ENCODE data around the gene FBXO47. TPM values are rescaled to one million over a fixed set of nuclear protein-coding genes. Genes with fewer than 3 reads are reported as not detected.
A peak's percentile ranks its signal among the peaks of the same experiment; 100 is the strongest.
"Not testable (repeated sequence)": the region's sequence is repeated elsewhere in the genome, so short reads cannot be mapped to it uniquely, and the experiment has no call there.

FBXO47 gene
- total RNA-seq, 2 experiments from 2014 or later, result 0.14 to 0.15 TPM

DNA sequence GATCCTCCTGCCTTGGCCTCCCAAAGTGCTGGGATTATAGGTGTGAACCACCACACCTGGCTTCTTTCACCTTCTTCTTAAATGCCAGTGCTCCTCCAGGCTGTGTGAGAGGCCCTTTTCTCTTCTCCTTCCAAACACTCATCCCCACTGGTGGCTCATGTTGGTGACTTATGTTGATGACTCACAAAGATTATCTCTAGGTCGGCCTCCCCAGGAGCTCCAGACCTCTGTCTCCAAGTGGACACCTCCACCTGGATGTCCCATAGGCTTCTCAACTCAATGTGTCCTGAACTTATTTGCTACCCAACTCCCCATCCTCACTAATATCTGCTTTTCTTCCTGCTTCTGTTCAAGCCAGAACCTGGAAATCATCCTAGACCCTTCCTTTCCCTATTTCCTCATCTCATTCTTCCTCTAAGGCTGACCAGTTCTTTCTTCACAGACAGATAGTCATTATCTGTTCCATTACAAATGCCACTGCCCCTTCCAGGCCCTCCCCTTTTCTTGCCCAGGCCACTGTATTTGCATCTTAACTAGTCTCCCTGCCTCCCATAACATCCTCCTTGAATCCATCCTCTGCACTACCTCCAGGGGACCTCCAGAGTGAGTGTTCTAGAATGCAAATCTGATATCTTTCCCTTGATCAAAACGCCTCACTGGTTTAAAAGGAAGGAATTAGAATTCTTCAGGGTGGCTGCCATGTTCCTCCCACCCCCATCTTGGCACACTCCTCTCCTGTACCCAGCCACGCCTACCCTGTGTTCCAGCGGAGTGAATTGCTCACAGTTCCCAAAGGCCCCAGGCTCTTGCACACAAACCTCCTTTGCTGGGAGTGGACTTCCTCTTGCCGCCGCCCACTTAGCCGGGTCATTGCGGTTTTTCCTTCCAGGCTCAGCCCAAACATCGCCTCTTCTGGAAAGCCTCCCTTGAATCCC, 34.8 kb upstream of the FBXO47 start:
- intact Hi-C loops (cut with micrococcal nuclease), result no loop called here
- H3K27me3 Mint-ChIP-seq (ENCODE audit: low read depth), result no peaks in the 10 kb centered on the region
- H3K27ac Mint-ChIP-seq, result peak overlapping the region; percentile 71
- peak; percentile 10 for DNase-seq
- H3K4me1 Mint-ChIP-seq (ENCODE audit: low read depth), result peaks cover 30% of the 10 kb centered on the region
- peaks cover 2% of the 10 kb centered on the region for H3K36me3 Mint-ChIP-seq (ENCODE audit: low read depth)
- CTCF ChIA-PET, result interaction anchor here (0.7 kb wide), 1 partner anchor 230 kb away, joined by 3 read pairs; no protein-coding TSS in a partner anchor
- no peak overlapping the region for H3K4me3 Mint-ChIP-seq
- H3K9me3 Mint-ChIP-seq, result peaks cover 11% of the 10 kb centered on the region

- no peak overlapping the region for H3K27ac Mint-ChIP-seq
- CTCF ChIA-PET, result interaction anchor here (1.0 to 1.8 kb wide), 4 partner anchors 17 to 547 kb away, joined by 3 to 7 read pairs (median 3); no protein-coding TSS in a partner anchor
- no peak for DNase-seq
These were observed 32.9 kb upstream of the FBXO47 start for GRCh38 chr17:39000021-39000601.

DNA sequence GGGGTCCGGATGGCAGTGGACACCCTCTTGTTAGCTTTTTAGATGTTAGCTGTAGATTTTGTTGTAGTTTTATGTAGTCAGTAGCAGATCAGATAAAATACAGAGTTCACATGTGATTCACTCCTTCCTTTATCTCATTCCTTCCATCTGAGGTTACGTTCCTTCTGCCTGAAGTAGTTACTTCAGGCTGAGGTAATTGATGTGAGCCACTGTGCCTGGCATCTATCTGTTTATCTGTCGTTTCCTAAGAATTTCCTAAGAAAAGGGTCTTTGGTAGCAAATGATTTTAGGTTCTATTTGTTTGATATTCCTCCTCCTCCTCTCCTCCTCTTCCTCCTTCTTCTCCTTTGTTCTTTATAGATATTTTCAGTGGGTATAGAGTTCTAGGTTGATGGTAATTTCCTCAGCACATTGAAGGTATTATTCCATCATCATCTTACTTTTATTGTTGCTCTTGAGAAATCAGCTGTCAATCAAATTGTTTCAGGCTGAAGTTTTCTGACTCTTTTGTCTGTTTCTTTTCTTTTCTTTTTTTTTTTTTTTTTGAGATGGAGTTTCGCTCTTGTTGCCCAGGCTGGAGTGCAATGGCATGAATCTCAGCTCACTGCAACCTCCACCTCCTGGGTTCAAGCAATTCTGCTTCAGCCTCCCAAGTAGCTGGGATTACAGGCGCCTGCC, 29.6 kb upstream of the FBXO47 start:
- Mint-ChIP-seq H3K36me3 (ENCODE audit: low read depth) (peaks cover 2% of the 10 kb centered on the region), H3K9me3 (peaks cover 15% of the 10 kb centered on the region), H3K27me3 (ENCODE audit: low read depth) (no peaks in the 10 kb centered on the region), H3K27ac (no peak overlapping the region), H3K4me3 (no peak overlapping the region), H3K4me1 (ENCODE audit: low read depth) (peaks cover 5% of the 10 kb centered on the region)
- intact Hi-C loops (cut with micrococcal nuclease), result no loop called here
- no peak for DNase-seq
- CTCF ChIA-PET, result interaction anchor here (0.9 to 1.1 kb wide), 3 partner anchors 13 to 156 kb away, joined by 3 to 4 read pairs (median 3); no protein-coding TSS in a partner anchor

More at GRCh38 chr17:39000021-39000601, 32.9 kb upstream of the FBXO47 start:
- H3K4me3 Mint-ChIP-seq, result no peak overlapping the region
- peaks cover 16% of the 10 kb centered on the region for H3K9me3 Mint-ChIP-seq
- intact Hi-C loops (cut with micrococcal nuclease), result no loop called here
- H3K27me3 Mint-ChIP-seq (ENCODE audit: low read depth), result no peaks in the 10 kb centered on the region
- peaks cover 2% of the 10 kb centered on the region for H3K36me3 Mint-ChIP-seq (ENCODE audit: low read depth)
- peaks cover 29% of the 10 kb centered on the region for H3K4me1 Mint-ChIP-seq (ENCODE audit: low read depth)

GRCh38 chr17:38994026-38994425, 26.8 kb upstream of the FBXO47 start:
- intact Hi-C loops (cut with micrococcal nuclease), result no loop called here
- no peaks in the 10 kb centered on the region for H3K27me3 Mint-ChIP-seq (ENCODE audit: low read depth)
- no peak for DNase-seq
- peaks cover 2% of the 10 kb centered on the region for H3K36me3 Mint-ChIP-seq (ENCODE audit: low read depth)
- CTCF ChIA-PET, result interaction anchor here (2.8 kb wide), 1 partner anchor 11 kb away, joined by 9 read pairs; no protein-coding TSS in a partner anchor
- H3K27ac Mint-ChIP-seq, result no peak overlapping the region
- peaks cover 15% of the 10 kb centered on the region for H3K9me3 Mint-ChIP-seq
- H3K4me1 Mint-ChIP-seq (ENCODE audit: low read depth), result no peaks in the 10 kb centered on the region
- no peak overlapping the region for H3K4me3 Mint-ChIP-seq

DNA sequence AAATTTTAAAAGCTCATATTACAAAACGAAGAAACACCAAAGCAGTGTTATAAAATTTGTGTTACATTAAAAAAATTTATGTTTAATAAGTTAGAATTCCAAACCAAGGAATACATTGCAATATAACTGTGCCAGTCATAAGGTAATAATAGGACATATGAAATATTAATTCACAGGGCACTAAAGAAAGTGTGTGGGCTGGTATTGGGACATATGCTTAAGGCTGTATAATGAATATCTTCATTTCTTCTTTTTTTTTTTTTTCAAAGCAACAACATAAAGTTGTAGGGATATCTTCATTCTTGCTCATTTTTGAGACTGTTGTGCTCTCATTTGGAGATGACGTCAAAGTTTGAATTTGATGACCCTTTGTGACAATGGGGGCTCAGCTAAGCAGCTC, 17.5 kb upstream of the FBXO47 start:
- Mint-ChIP-seq H3K9me3 (no peaks in the 10 kb centered on the region), H3K4me3 (no peak overlapping the region), H3K36me3 (ENCODE audit: low read depth) (no peaks in the 10 kb centered on the region), H3K27ac (no peak overlapping the region), H3K27me3 (ENCODE audit: low read depth) (no peaks in the 10 kb centered on the region), H3K4me1 (ENCODE audit: low read depth) (no peaks in the 10 kb centered on the region)
- no peak for DNase-seq
- CTCF ChIA-PET, result interaction anchor here (0.6 to 4.9 kb wide), 15 partner anchors 10 to 257 kb away, joined by 3 to 106 read pairs (median 5); partner anchors contain the start of gene PLXDC1
- intact Hi-C loops (cut with micrococcal nuclease), result loop anchor here (5.0 kb wide), 2 partner anchors 58 to 258 kb away; no protein-coding TSS in a partner anchor

- Mint-ChIP-seq H3K27ac (no peak overlapping the region), H3K4me3 (no peak overlapping the region), H3K4me1 (ENCODE audit: low read depth) (no peaks in the 10 kb centered on the region), H3K27me3 (ENCODE audit: low read depth) (no peaks in the 10 kb centered on the region), H3K36me3 (ENCODE audit: low read depth) (no peaks in the 10 kb centered on the region), H3K9me3 (no peaks in the 10 kb centered on the region)
- DNase-seq, result peak; percentile 66
- CTCF ChIA-PET, result interaction anchor here (0.5 to 4.9 kb wide), 65 partner anchors 10 to 262 kb away, joined by 3 to 106 read pairs (median 5); partner anchors contain the start of genes ARL5C, FBXO47, LASP1 and LASP1NB
- intact Hi-C loops (cut with micrococcal nuclease), result loop anchor here (1.0 to 5.0 kb wide), 7 partner anchors 59 to 259 kb away; no protein-coding TSS in a partner anchor
These were observed 15.9 kb upstream of the FBXO47 start for GRCh38 chr17:38982858-38983746.

- H3K9me3 Mint-ChIP-seq, result no peaks in the 10 kb centered on the region
- no peaks in the 10 kb centered on the region for H3K4me1 Mint-ChIP-seq (ENCODE audit: low read depth)
- DNase-seq, result no peak
- H3K27ac Mint-ChIP-seq, result no peak overlapping the region
- H3K36me3 Mint-ChIP-seq (ENCODE audit: low read depth), result no peaks in the 10 kb centered on the region
- no peak overlapping the region for H3K4me3 Mint-ChIP-seq
- intact Hi-C loops (cut with micrococcal nuclease), result loop anchor here (5.0 kb wide), 2 partner anchors 61 to 261 kb away; no protein-coding TSS in a partner anchor
- CTCF ChIA-PET, result interaction anchor here (0.6 to 4.9 kb wide), 11 partner anchors 18 to 250 kb away, joined by 3 to 106 read pairs (median 3); partner anchors contain the start of gene PLXDC1
- no peaks in the 10 kb centered on the region for H3K27me3 Mint-ChIP-seq (ENCODE audit: low read depth)
These were observed 14.4 kb upstream of the FBXO47 start for GRCh38 chr17:38981636-38982035.

DNA sequence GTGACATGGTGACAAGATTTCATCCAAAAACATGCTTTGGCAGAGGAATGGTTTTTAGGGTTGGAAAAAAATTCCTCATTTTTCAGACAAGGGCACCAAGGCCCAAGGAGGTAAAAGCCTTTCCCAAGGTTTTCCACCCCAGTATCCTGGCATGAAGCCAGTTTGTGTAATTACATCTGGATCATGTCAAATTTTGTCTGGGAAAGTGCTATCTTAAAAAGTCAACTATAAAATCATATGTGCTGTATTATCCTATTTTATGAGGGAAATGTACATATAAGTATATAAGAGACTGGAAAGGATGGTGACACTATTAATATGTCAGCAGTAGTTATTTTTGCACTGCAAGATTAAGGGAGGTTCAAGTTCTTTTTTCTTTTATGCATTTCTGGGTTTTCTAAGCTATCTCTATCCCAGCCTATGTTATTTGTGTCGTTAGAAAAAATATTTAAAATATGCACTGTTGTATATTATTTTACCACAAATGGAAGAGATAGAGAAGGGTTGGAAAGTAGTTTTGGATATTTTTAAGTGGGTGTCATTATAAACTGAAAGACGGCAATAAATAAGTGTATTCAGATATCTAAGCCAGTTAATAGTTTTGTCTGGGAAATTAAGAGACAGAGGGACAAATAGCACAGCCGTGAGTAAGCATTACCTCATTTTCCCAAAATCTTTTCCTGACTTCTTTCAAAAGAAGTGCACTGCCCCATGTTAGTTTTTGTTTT, 13.5 kb upstream of the FBXO47 start:
- H3K27me3 Mint-ChIP-seq (ENCODE audit: low read depth), result no peaks in the 10 kb centered on the region
- CTCF ChIA-PET, result interaction anchor here (0.6 to 4.9 kb wide), 3 partner anchors 114 to 265 kb away, joined by 4 to 106 read pairs (median 5); partner anchors contain the start of gene PLXDC1
- intact Hi-C loops (cut with micrococcal nuclease), result loop anchor here (5.0 kb wide), 2 partner anchors 62 to 262 kb away; no protein-coding TSS in a partner anchor

GRCh38 chr17:38978180-38978579, 11.0 kb upstream of the FBXO47 start:
- Mint-ChIP-seq H3K27me3 (ENCODE audit: low read depth) (no peaks in the 10 kb centered on the region), H3K9me3 (no peaks in the 10 kb centered on the region), H3K27ac (no peak overlapping the region), H3K36me3 (ENCODE audit: low read depth) (no peaks in the 10 kb centered on the region), H3K4me1 (ENCODE audit: low read depth) (peaks cover 5% of the 10 kb centered on the region), H3K4me3 (no peak overlapping the region)
- CTCF ChIA-PET, result interaction anchor here (2.9 kb wide), 1 partner anchor 196 kb away, joined by 8 read pairs; no protein-coding TSS in a partner anchor
- no peak for DNase-seq
- intact Hi-C loops (cut with micrococcal nuclease), result no loop called here

More for the DNA sequence above, 13.5 kb upstream of the FBXO47 start:
- Mint-ChIP-seq H3K36me3 (ENCODE audit: low read depth) (no peaks in the 10 kb centered on the region), H3K4me1 (ENCODE audit: low read depth) (peaks cover 4% of the 10 kb centered on the region), H3K27ac (no peak overlapping the region), H3K9me3 (no peaks in the 10 kb centered on the region), H3K4me3 (no peak overlapping the region)
- DNase-seq, result no peak

DNA sequence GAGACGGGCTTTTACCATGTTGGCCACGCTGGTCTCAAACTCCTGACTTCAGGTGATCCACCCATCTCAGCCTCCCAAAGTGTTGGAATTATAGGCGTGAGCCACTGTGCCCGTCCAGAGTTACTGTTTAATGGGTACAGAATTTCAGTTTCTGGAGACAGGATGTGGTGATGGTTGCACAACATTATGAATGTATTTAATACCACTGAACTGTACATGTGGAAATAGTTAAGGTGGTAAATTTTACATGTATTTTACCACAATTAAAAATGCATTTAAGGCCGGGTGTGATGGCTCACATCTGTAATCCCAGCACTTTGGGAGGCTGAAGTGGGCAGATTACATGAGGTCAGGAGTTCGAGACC, 9.0 kb upstream of the FBXO47 start:
- CTCF ChIA-PET, result interaction anchor here (0.6 to 2.9 kb wide), 2 partner anchors 18 to 198 kb away, joined by 4 to 8 read pairs; no protein-coding TSS in a partner anchor
- DNase-seq; H3K4me1 Mint-ChIP-seq (ENCODE audit: low read depth); intact Hi-C loops (cut with micrococcal nuclease); H3K27ac Mint-ChIP-seq; H3K27me3 Mint-ChIP-seq (ENCODE audit: low read depth); H3K4me3 Mint-ChIP-seq; H3K36me3 Mint-ChIP-seq (ENCODE audit: low read depth); H3K9me3 Mint-ChIP-seq: not testable (repeated sequence)

Measured in activated naive CD4-positive, alpha-beta T cell treated with anti-CD3 and anti-CD28 coated beads for 36 hours (primary cell).